Ectodermal cell (in vitro differentiated cells): ENCODE results near the gene ZGPAT.
A peak's percentile ranks its signal among the peaks of the same experiment; 100 is the strongest.

Experiments used
- H3K27ac ChIP-seq: 2 replicates; pipeline ENCODE4 v1.7.0; 2013; ENCODE audit warnings: mild to moderate bottlenecking, low read depth, low read length; ENCODE audit not compliant: insufficient read depth, poor library complexity, severe bottlenecking
- H3K27me3 ChIP-seq: 2 replicates; pipeline ENCODE4 v1.7.0; 2013; ENCODE audit warnings: mild to moderate bottlenecking, low read length; ENCODE audit not compliant: insufficient read depth, control insufficient read depth, poor library complexity, severe bottlenecking
- H3K36me3 ChIP-seq: one replicate; pipeline ENCODE4 v1.7.0; 2013; ENCODE audit warnings: low read length; ENCODE audit not compliant: control insufficient read depth, insufficient read depth
- H3K4me1 ChIP-seq: one replicate; pipeline ENCODE4 v1.7.0; 2013; ENCODE audit warnings: low read length; ENCODE audit not compliant: control insufficient read depth, insufficient read depth
- H3K4me3 ChIP-seq: 2 replicates; pipeline ENCODE4 v1.7.0; 2013; ENCODE audit warnings: low read depth, low read length, control low read depth; ENCODE audit not compliant: insufficient read depth
- H3K9me3 ChIP-seq: 2 replicates; pipeline ENCODE4 v1.7.0; 2013; ENCODE audit warnings: mild to moderate bottlenecking, low read length, moderate library complexity; ENCODE audit not compliant: control insufficient read depth
- WGBS, 2 experiments: methylation state at CpG; one replicate each; pipeline ENCODE4 v1.1.7; 2013; ENCODE audit warnings: missing lambda C conversion rate in 2 of 2; 5-methylcytosine and 5-hydroxymethylcytosine counted together

The ZGPAT gene

DNA sequence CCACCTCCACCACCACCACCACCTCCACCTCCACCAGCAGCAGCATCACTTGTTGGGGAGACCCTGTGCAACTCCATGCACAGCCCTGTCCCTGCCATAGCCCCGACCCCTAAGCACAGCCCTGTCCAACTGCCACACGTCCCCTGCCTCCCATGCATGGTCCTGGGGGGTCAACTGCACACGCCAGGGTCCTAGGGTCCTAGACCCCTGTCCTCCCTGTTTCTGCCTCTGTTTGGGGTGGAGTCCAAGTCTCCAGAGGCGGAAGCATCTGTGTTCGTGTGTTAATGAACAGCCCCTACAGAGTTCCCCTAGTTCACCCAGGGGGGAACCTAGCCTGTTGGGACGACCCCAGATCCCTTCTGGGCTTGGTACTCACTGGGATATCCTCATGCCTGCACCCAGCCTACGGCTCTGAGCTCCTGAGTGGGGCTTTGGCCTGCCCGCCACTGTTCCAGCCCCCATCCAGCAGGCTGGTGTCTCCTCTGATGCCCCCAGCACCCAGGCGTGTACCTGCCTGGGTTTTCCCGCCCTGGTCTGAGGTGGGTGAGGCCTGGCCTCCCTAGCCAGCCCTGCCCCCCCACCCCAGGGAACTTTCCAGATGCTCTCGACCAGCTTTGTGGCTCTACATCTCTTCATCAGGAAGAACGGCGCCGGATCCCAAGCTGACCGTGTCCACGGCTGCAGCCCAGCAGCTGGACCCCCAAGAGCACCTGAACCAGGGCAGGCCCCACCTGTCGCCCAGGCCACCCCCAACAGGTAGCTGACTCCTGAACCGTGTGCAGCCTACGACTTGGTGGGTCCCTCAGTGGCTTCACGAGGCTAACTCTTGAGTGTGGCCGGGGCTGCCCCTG, 13.9 kb upstream of the ZGPAT start:
- Histone ChIP-seq H3K9me3 (no peaks in the 10 kb centered on the region), H3K36me3 (no peaks in the 10 kb centered on the region), H3K4me1 (peaks cover 5% of the 10 kb centered on the region), H3K27me3 (no peaks in the 10 kb centered on the region), H3K27ac (no peak overlapping the region), H3K4me3 (no peak overlapping the region)
- 96 to 98% methylated on average over 21 of the region's 21 CpGs for WGBS, 2 experiments

DNA sequence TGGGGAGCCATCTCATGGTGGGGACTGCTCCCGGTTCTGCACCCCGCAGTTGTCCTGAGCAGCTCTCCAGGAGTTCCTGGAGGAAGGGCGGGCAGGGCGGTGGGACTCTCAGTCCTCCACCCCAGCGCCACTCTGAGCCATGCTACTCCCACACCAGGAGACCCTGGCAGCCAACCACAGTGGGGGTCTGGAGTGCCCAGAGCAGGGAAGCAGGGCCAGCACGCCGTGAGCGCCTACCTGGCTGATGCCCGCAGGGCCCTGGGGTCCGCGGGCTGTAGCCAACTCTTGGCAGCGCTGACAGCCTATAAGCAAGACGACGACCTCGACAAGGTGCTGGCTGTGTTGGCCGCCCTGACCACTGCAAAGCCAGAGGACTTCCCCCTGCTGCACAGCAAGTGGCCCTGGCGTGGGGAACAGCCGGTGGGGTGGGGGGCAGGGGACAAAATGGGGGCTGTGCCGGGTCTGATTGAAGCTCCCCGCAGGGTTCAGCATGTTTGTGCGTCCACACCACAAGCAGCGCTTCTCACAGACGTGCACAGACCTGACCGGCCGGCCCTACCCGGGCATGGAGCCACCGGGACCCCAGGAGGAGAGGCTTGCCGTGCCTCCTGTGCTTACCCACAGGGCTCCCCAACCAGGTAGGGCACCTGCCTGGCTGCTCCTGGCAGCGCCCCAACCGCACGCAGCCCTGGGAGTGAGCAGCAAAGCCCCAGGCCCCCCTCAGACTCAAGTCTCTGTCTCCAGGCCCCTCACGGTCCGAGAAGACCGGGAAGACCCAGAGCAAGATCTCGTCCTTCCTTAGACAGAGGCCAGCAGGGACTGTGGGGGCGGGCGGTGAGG, 13.0 kb upstream of the ZGPAT start:
- 95 to 96% methylated on average over 37 of the region's 37 CpGs for WGBS, 2 experiments
- Histone ChIP-seq H3K27ac (no peak overlapping the region), H3K4me3 (no peak overlapping the region), H3K27me3 (no peaks in the 10 kb centered on the region), H3K9me3 (no peaks in the 10 kb centered on the region), H3K4me1 (peaks cover 5% of the 10 kb centered on the region), H3K36me3 (no peaks in the 10 kb centered on the region)

DNA sequence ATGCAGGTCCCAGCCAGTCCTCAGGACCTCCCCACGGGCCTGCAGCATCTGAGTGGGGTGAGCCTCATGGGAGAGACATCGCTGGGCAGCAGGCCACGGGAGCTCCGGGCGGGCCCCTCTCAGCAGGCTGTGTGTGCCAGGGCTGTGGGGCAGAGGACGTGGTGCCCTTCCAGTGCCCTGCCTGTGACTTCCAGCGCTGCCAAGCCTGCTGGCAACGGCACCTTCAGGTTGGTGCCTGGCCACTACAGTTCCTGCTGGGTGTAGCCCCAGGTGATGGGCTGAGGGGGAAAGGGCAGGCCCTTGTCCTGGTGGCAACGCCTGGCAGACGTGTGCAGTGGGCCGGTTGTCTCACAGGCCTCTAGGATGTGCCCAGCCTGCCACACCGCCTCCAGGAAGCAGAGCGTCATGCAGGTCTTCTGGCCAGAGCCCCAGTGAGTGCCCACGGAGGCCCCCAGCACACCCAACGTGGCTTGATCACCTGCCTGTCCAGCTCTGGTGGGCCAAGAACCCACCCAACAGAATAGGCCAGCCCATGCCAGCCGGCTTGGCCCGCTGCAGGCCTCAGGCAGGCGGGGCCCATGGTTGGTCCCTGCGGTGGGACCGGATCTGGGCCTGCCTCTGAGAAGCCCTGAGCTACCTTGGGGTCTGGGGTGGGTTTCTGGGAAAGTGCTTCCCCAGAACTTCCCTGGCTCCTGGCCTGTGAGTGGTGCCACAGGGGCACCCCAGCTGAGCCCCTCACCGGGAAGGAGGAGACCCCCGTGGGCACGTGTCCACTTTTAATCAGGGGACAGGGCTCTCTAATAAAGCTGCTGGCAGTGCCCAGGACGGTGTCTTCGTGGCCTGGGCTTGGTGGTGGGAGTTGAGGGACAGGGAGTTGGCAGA, 12.2 kb upstream of the ZGPAT start:
- no peaks in the 10 kb centered on the region for H3K9me3 ChIP-seq
- H3K27me3 ChIP-seq, result no peaks in the 10 kb centered on the region
- peaks cover 5% of the 10 kb centered on the region for H3K4me1 ChIP-seq
- no peak overlapping the region for H3K27ac ChIP-seq
- no peak overlapping the region for H3K4me3 ChIP-seq
- 94% methylated on average over 25 of the region's 25 CpGs for WGBS, 2 experiments
- no peaks in the 10 kb centered on the region for H3K36me3 ChIP-seq

DNA sequence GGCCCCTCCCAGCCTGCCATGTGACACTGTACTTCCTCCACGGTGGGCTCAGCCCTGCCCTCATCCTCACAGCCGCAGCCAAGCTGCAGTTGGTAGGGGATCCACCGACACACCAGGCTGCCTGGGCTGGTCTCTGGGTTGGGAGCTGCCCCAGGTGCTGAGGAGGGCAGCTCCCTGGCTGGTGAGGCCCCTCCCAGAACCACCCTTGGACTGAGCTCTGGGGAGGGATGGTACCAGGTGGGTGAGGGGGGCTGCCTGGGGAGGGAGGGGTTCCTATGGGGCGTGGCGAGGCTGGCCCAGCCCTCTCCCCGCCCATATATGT, 11.6 kb upstream of the ZGPAT start:
- H3K4me3 ChIP-seq, result no peak overlapping the region
- no peaks in the 10 kb centered on the region for H3K27me3 ChIP-seq
- H3K9me3 ChIP-seq, result no peaks in the 10 kb centered on the region
- no peaks in the 10 kb centered on the region for H3K36me3 ChIP-seq
- 59 to 60% methylated on average over 6 of the region's 6 CpGs for WGBS, 2 experiments
- H3K27ac ChIP-seq, result no peak overlapping the region
- H3K4me1 ChIP-seq, result peaks cover 5% of the 10 kb centered on the region

DNA sequence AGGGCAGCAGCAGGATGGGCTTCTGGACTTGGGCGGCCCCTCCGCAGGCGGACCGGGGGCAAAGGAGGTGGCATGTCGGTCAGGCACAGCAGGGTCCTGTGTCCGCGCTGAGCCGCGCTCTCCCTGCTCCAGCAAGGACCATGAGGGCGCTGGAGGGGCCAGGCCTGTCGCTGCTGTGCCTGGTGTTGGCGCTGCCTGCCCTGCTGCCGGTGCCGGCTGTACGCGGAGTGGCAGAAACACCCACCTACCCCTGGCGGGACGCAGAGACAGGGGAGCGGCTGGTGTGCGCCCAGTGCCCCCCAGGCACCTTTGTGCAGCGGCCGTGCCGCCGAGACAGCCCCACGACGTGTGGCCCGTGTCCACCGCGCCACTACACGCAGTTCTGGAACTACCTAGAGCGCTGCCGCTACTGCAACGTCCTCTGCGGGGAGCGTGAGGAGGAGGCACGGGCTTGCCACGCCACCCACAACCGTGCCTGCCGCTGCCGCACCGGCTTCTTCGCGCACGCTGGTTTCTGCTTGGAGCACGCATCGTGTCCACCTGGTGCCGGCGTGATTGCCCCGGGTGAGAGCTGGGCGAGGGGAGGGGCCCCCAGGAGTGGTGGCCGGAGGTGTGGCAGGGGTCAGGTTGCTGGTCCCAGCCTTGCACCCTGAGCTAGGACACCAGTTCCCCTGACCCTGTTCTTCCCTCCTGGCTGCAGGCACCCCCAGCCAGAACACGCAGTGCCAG, 11.0 kb upstream of the ZGPAT start, which contains the start of gene TNFRSF6B:
Gene TNFRSF6B (plus strand): TSS at position 25 of the 729 bp plus-strand sequence. CDS start 116 bp downstream, at position 141.
- peak within 1 kb of the TSS; percentile 4 for H3K4me3 ChIP-seq
- H3K36me3 ChIP-seq, result no peaks in the 10 kb centered on the region
- H3K4me1 ChIP-seq, result peaks cover 5% of the 10 kb centered on the region
- H3K27me3 ChIP-seq, result no peaks in the 10 kb centered on the region
- no peak within 1 kb of the TSS for H3K27ac ChIP-seq
- no peaks in the 10 kb centered on the region for H3K9me3 ChIP-seq
- WGBS, 2 experiments, result 72 to 74% methylated on average over 52 of the region's 52 CpGs

DNA sequence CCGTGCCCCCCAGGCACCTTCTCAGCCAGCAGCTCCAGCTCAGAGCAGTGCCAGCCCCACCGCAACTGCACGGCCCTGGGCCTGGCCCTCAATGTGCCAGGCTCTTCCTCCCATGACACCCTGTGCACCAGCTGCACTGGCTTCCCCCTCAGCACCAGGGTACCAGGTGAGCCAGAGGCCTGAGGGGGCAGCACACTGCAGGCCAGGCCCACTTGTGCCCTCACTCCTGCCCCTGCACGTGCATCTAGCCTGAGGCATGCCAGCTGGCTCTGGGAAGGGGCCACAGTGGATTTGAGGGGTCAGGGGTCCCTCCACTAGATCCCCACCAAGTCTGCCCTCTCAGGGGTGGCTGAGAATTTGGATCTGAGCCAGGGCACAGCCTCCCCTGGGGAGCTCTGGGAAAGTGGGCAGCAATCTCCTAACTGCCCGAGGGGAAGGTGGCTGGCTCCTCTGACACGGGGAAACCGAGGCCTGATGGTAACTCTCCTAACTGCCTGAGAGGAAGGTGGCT, 10.4 kb upstream of the ZGPAT start:
- no peaks in the 10 kb centered on the region for H3K9me3 ChIP-seq
- 90 to 91% methylated on average over 7 of the region's 7 CpGs for WGBS, 2 experiments
- H3K36me3 ChIP-seq, result no peaks in the 10 kb centered on the region
- H3K4me3 ChIP-seq, result no peak overlapping the region
- H3K27me3 ChIP-seq, result no peaks in the 10 kb centered on the region
- H3K27ac ChIP-seq, result no peak overlapping the region
- peaks cover 5% of the 10 kb centered on the region for H3K4me1 ChIP-seq

DNA sequence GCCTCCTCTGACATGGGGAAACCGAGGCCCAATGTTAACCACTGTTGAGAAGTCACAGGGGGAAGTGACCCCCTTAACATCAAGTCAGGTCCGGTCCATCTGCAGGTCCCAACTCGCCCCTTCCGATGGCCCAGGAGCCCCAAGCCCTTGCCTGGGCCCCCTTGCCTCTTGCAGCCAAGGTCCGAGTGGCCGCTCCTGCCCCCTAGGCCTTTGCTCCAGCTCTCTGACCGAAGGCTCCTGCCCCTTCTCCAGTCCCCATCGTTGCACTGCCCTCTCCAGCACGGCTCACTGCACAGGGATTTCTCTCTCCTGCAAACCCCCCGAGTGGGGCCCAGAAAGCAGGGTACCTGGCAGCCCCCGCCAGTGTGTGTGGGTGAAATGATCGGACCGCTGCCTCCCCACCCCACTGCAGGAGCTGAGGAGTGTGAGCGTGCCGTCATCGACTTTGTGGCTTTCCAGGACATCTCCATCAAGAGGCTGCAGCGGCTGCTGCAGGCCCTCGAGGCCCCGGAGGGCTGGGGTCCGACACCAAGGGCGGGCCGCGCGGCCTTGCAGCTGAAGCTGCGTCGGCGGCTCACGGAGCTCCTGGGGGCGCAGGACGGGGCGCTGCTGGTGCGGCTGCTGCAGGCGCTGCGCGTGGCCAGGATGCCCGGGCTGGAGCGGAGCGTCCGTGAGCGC, 9.8 kb upstream of the ZGPAT start:
- WGBS, 2 experiments, result 91 to 92% methylated on average over 40 of the region's 40 CpGs
- peaks cover 5% of the 10 kb centered on the region for H3K4me1 ChIP-seq
- H3K9me3 ChIP-seq, result no peaks in the 10 kb centered on the region
- H3K4me3 ChIP-seq, result no peak overlapping the region
- no peaks in the 10 kb centered on the region for H3K36me3 ChIP-seq
- no peaks in the 10 kb centered on the region for H3K27me3 ChIP-seq
- no peak overlapping the region for H3K27ac ChIP-seq

DNA sequence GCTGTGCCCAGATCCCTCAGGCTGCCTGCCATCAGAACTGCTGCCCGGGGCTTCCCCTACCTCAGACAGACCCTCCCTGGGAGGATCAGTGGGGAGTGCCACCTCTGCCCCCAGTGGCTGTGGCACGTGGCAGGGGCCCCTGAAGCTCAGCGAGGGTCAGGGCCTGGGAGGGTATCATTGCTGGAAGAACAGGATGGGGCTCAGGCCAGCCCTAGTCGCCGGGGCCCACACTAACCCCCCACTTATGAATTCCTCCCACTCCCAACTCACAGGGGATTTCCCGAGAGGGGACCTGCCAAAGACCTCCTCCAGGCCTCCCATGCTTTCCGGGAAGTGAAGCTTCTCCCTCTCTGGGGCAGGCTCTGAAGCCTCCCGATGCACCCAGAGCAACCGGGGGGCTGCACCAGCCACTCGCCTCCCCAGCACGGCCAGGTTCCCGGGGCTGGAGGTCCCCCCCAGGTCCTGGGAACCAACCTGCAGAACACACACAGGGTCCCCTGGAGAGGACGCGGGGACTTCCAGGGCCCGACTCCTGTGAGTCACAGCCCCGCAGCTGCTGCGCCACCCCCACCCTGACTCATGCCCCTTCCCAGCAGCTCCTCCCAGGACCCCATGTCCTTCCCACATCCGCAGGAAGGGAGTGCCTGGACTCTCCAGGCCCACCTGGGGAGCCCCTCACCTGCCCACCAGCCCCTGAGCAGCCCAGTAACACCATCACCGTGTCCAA, 8.9 kb upstream of the ZGPAT start:
- H3K27me3 ChIP-seq, result no peaks in the 10 kb centered on the region
- H3K36me3 ChIP-seq, result no peaks in the 10 kb centered on the region
- no peaks in the 10 kb centered on the region for H3K9me3 ChIP-seq
- peak overlapping the region; percentile 44 for H3K27ac ChIP-seq
- no peak overlapping the region for H3K4me3 ChIP-seq
- H3K4me1 ChIP-seq, result peaks cover 5% of the 10 kb centered on the region
- 68 to 74% methylated on average over 19 of the region's 19 CpGs for WGBS, 2 experiments
